Measurements from ENCODE around the gene AP2A1. TPM values are rescaled to one million over a fixed set of nuclear protein-coding genes. Genes with fewer than 3 reads are reported as not detected.

Gene AP2A1
- total and polyA plus RNA-seq, 2 donors (not counting 1 experiment from before 2014, with no cell fraction given) = 64.2 to 95.0 TPM

DNA sequence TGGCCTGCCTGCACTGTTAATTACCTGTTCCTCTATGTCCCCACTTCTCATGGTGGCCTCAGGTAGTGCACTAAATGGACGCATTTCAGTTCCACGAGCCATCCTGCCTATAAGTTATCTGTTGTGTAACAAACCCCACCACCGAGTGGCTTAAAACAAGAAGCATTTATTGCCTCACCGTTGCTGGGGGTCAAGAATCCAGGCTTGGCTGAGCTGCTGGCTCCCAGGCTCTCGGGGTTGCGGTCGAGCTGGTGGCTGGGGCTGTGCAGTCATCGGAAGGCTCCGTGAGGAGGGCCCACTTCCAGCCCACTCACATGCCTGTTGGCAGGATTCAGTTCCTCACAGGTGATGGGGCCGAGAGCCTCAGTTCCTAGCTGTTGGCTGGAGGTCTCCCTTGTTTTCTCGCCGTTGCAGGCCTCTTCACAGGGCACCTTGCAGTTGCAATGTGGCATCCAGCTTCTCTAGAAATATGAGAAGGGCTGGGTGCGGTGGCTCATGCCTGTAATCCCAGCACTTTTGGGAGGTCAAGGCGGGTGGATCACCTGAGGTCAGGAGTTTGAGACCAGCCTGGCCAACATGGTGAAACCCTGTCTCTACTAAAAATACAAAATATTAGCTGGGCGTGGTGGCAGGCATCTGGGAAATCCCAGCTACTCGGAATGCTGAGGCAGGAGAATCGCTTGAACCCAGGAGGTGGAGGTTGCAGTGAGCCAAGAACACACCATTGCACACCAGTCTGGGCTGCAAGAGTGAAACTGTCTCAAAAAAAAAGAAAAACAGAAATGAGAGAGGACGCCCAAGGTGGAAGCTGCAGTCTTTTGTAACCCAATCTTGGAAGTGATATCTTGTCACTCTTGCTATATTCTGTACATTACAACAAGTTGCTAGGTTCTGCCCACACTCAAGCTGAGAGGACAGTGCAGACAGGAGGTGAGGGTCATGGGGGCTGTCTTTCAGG, 77.6 kb downstream of the AP2A1 start:
- Histone ChIP-seq H3K79me2 (ENCODE audit: control insufficient read depth, insufficient read depth, low read length) (no peaks in the 10 kb centered on the region), H3K27me3 (ENCODE audit: control insufficient read depth, insufficient read depth, low read length) (no peaks in the 10 kb centered on the region), H3K36me3 (ENCODE audit: control insufficient read depth, insufficient read depth, low read length) (no peaks in the 10 kb centered on the region), H3K9ac (ENCODE audit: insufficient read depth, low read length) (no peak overlapping the region), H4K20me1 (ENCODE audit: control insufficient read depth, extremely low read depth, insufficient read depth, low read length) (no peaks in the 10 kb centered on the region), H3K4me1 (ENCODE audit: control insufficient read depth, extremely low read depth, insufficient read depth, low read length) (no peaks in the 10 kb centered on the region), H3K4me2 (ENCODE audit: extremely low read depth, insufficient read depth, low read length) (no peak overlapping the region), H2AFZ (ENCODE audit: low read length) (no peak overlapping the region), H3K27ac (ENCODE audit: insufficient read depth, low read length) (no peak overlapping the region), H3K4me3 (replicated peaks in 1 of 4; ENCODE audit: control extremely low read depth in 1 of 4, insufficient read depth in 1 of 4, low read depth in 3 of 4, low read length in 4 of 4) (no peak overlapping the region), H3K9me3 (ENCODE audit: control insufficient read depth, insufficient read depth, low read depth, low read length) (no peaks in the 10 kb centered on the region)
- DNase-seq (ENCODE audit: low read depth in 2 of 2) = no peak
- TF ChIP-seq, protein P1, sequence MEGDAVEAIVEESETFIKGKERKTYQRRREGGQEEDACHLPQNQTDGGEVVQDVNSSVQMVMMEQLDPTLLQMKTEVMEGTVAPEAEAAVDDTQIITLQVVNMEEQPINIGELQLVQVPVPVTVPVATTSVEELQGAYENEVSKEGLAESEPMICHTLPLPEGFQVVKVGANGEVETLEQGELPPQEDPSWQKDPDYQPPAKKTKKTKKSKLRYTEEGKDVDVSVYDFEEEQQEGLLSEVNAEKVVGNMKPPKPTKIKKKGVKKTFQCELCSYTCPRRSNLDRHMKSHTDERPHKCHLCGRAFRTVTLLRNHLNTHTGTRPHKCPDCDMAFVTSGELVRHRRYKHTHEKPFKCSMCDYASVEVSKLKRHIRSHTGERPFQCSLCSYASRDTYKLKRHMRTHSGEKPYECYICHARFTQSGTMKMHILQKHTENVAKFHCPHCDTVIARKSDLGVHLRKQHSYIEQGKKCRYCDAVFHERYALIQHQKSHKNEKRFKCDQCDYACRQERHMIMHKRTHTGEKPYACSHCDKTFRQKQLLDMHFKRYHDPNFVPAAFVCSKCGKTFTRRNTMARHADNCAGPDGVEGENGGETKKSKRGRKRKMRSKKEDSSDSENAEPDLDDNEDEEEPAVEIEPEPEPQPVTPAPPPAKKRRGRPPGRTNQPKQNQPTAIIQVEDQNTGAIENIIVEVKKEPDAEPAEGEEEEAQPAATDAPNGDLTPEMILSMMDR (conservative IDR thresholded peaks at IDR 0.05 in 1 of 2, IDR thresholded peaks at IDR 0.05 in 1 of 2; ENCODE audit: low read depth in 1 of 2, low read length in 2 of 2) = no peak
- no peak for TF ChIP-seq EZH2 (IDR thresholded peaks at IDR 0.05; ENCODE audit: low read length, missing control alignments)

DNA sequence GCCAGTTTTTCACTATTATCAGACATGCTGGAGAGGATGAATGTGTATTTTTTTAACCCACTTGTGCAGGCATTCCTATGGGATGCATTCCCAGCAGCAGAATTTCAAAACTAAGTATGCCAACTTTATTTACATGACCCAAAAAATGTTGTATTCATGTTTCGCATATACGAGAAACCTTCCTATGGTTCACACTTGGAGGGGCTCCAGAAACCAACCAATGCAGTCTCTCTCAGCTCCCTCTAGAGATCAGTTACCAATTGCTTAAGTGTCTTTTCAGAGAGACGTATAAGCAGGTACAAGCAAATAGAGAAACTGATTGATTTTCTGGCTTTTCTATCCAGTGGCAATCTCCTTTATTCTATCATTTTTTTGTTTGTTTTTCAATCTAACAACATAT, 78.6 kb downstream of the AP2A1 start:
- Histone ChIP-seq H2AFZ (ENCODE audit: low read length) (no peak overlapping the region), H3K36me3 (ENCODE audit: control insufficient read depth, insufficient read depth, low read length) (no peaks in the 10 kb centered on the region), H3K9me3 (ENCODE audit: control insufficient read depth, insufficient read depth, low read depth, low read length) (no peaks in the 10 kb centered on the region), H3K27ac (ENCODE audit: insufficient read depth, low read length) (no peak overlapping the region), H3K4me2 (ENCODE audit: extremely low read depth, insufficient read depth, low read length) (no peak overlapping the region), H3K27me3 (ENCODE audit: control insufficient read depth, insufficient read depth, low read length) (no peaks in the 10 kb centered on the region), H3K9ac (ENCODE audit: insufficient read depth, low read length) (no peak overlapping the region), H4K20me1 (ENCODE audit: control insufficient read depth, extremely low read depth, insufficient read depth, low read length) (no peaks in the 10 kb centered on the region), H3K4me1 (ENCODE audit: control insufficient read depth, extremely low read depth, insufficient read depth, low read length) (peaks cover 3% of the 10 kb centered on the region), H3K4me3 (replicated peaks in 1 of 4; ENCODE audit: control extremely low read depth in 1 of 4, insufficient read depth in 1 of 4, low read depth in 3 of 4, low read length in 4 of 4) (no peak overlapping the region), H3K79me2 (ENCODE audit: control insufficient read depth, insufficient read depth, low read length) (no peaks in the 10 kb centered on the region)
- peak in 1 of 2 donors; percentile 43 for DNase-seq (ENCODE audit: low read depth in 2 of 2)
- TF ChIP-seq, protein P1 (conservative IDR thresholded peaks at IDR 0.05 in 1 of 2, IDR thresholded peaks at IDR 0.05 in 1 of 2; ENCODE audit: low read depth in 1 of 2, low read length in 2 of 2) = peak in 1 of 2 donors; percentile 19
- TF ChIP-seq EZH2 (IDR thresholded peaks at IDR 0.05; ENCODE audit: low read length, missing control alignments) = no peak

DNA sequence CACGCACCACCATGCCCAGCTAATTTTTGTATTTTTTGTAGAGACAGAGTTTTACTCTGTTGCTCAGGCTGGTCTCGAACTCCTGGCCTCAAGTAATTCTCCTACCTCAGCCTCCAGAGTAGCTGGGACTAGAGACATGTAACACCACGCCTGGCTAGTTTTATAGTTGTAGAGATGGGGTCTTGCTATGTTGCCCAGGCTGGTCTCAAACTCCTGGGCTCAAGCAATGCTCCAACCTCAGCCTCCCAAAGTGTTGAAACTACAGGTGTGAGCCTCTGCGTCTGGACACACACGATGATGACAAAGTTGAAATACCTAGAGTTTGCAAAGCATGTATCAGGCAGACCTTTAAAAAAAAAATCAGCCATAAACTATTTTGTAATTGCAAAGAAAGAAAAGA, 79.6 kb downstream of the AP2A1 start:
- Histone ChIP-seq H3K4me1 (ENCODE audit: control insufficient read depth, extremely low read depth, insufficient read depth, low read length) (peaks cover 4% of the 10 kb centered on the region), H2AFZ (ENCODE audit: low read length) (no peak overlapping the region), H4K20me1 (ENCODE audit: control insufficient read depth, extremely low read depth, insufficient read depth, low read length) (no peaks in the 10 kb centered on the region), H3K4me3 (replicated peaks in 1 of 4; ENCODE audit: control extremely low read depth in 1 of 4, insufficient read depth in 1 of 4, low read depth in 3 of 4, low read length in 4 of 4) (no peak overlapping the region), H3K27ac (ENCODE audit: insufficient read depth, low read length) (no peak overlapping the region), H3K4me2 (ENCODE audit: extremely low read depth, insufficient read depth, low read length) (no peak overlapping the region), H3K27me3 (ENCODE audit: control insufficient read depth, insufficient read depth, low read length) (no peaks in the 10 kb centered on the region), H3K9ac (ENCODE audit: insufficient read depth, low read length) (no peak overlapping the region), H3K79me2 (ENCODE audit: control insufficient read depth, insufficient read depth, low read length) (no peaks in the 10 kb centered on the region), H3K36me3 (ENCODE audit: control insufficient read depth, insufficient read depth, low read length) (no peaks in the 10 kb centered on the region), H3K9me3 (ENCODE audit: control insufficient read depth, insufficient read depth, low read depth, low read length) (no peaks in the 10 kb centered on the region)
- TF ChIP-seq EZH2 (IDR thresholded peaks at IDR 0.05; ENCODE audit: low read length, missing control alignments) = no peak
- TF ChIP-seq, protein P1 (conservative IDR thresholded peaks at IDR 0.05 in 1 of 2, IDR thresholded peaks at IDR 0.05 in 1 of 2; ENCODE audit: low read depth in 1 of 2, low read length in 2 of 2) = no peak
- no peak for DNase-seq (ENCODE audit: low read depth in 2 of 2)

Data from fibroblast of lung (primary cell).